B cell (primary cell): ENCODE results near the gene SYT6. TPM values are rescaled to one million over a fixed set of nuclear protein-coding genes. Genes with fewer than 3 reads are reported as not detected.

Experiments used
- ATAC-seq: fragments of 200-7000 bp; cut with Tn5 transposase; one replicate; pipeline ENCODE4 v1.10.0; 2021; ENCODE audit warnings: low read depth, mild to moderate bottlenecking, moderate number of reproducible peaks, moderate library complexity
- CTCF ChIA-PET: fragments of 350-600 bp; sonication (Branson Sonifier 250); formaldehyde crosslinking; loops from one replicate; lab custom pipeline; 2021; ENCODE audit warnings: antibody characterized with exemption, inconsistent platforms; lab: Charles Lee
- POLR2A ChIA-PET: fragments of 350-600 bp; sonication (Branson Sonifier 250); formaldehyde crosslinking; loops from one replicate; lab custom pipeline; 2021; ENCODE audit warnings: antibody characterized with exemption; lab: Charles Lee
- DNase-seq: peaks from one replicate; pipeline ENCODE4 v3.0.0; 2013
- H2AFZ ChIP-seq: 2 replicates; pipeline ENCODE4 v1.6.1; 2012; ENCODE audit warnings: mild to moderate bottlenecking, low read depth, low read length; ENCODE audit not compliant: insufficient read depth, poor library complexity, severe bottlenecking
- H3K27ac ChIP-seq, 2 donors: 1 replicate in 1 of 2; 2 replicates in 1 of 2; pipeline ENCODE4 v1.5.1; 2012 to 2013; ENCODE audit warnings: low read length in 2 of 2, mild to moderate bottlenecking in 2 of 2, moderate library complexity in 1 of 2
- H3K27me3 ChIP-seq, 4 experiments: fragments of 200-600 bp in 1 of 4; sonication (generic) in 1 of 4; replicated peaks in 1 of 4; 1 replicate in 2 of 4; 2 replicates in 2 of 4; pipeline versions ENCODE4 v1.6.1 to v1.7.0; 2013 to 2016; ENCODE audit warnings: low read length in 3 of 4, mild to moderate bottlenecking in 2 of 4, mixed read lengths in 1 of 4, moderate library complexity in 1 of 4; ENCODE audit not compliant: insufficient read depth in 4 of 4, control insufficient read depth in 3 of 4; ENCODE audit errors: control extremely low read depth in 1 of 4
- H3K36me3 ChIP-seq, 2 experiments: replicated peaks in 1 of 2; 1 replicate in 1 of 2; 2 replicates in 1 of 2; pipeline versions ENCODE4 v1.6.1 to v1.7.1; 2013; ENCODE audit warnings: low read length in 1 of 2; ENCODE audit not compliant: insufficient read depth in 2 of 2, control insufficient read depth in 1 of 2; ENCODE audit errors: control extremely low read depth in 1 of 2, extremely low read depth in 1 of 2
- H3K4me1 ChIP-seq, 2 donors: fragments of 200-600 bp in 1 of 2; sonication (generic) in 1 of 2; 1 replicate in 1 of 2; 2 replicates in 1 of 2; pipeline versions ENCODE4 v1.5.1 to v1.6.1; 2013 to 2017; ENCODE audit warnings: low read length in 2 of 2; ENCODE audit not compliant: control insufficient read depth in 2 of 2, insufficient read depth in 2 of 2
- H3K4me2 ChIP-seq: replicated peaks from 2 replicates; pipeline ENCODE3; 2012; ENCODE audit warnings: mild to moderate bottlenecking, low read depth, low read length; ENCODE audit not compliant: poor library complexity, severe bottlenecking
- H3K4me3 ChIP-seq, 5 experiments: fragments of 200-600 bp in 1 of 5; sonication (generic) in 1 of 5; 1 replicate in 3 of 5; 2 replicates in 2 of 5; pipeline versions ENCODE4 v1.5.1 to v1.7.0; 2011 to 2016; ENCODE audit warnings: low read length in 4 of 5, mild to moderate bottlenecking in 4 of 5, low read depth in 2 of 5, control low read depth in 1 of 5, moderate library complexity in 1 of 5; ENCODE audit not compliant: insufficient read depth in 1 of 5; ENCODE audit errors: control extremely low read depth in 1 of 5, extremely low read depth in 1 of 5
- H3K79me2 ChIP-seq: fragments of 200-600 bp; sonication (generic); one replicate; pipeline ENCODE4 v1.6.0; 2016; ENCODE audit warnings: low read length; ENCODE audit not compliant: control insufficient read depth, insufficient read depth
- H3K9ac ChIP-seq: fragments of 200-600 bp; sonication (generic); 2 replicates; pipeline ENCODE4 v1.6.1; 2017; ENCODE audit warnings: mild to moderate bottlenecking, low read length, moderate library complexity
- H3K9me3 ChIP-seq, 3 donors: one replicate each; pipeline versions ENCODE4 v1.6.1 to v1.7.1; 2013; ENCODE audit warnings: low read length in 2 of 3; ENCODE audit not compliant: control insufficient read depth in 2 of 3, insufficient read depth in 1 of 3; ENCODE audit errors: control extremely low read depth in 1 of 3
- H4K20me1 ChIP-seq: 2 replicates; pipeline ENCODE4 v1.6.0; 2012; ENCODE audit warnings: mild to moderate bottlenecking, low read length; ENCODE audit not compliant: insufficient read depth, control insufficient read depth, poor library complexity, severe bottlenecking
- H3K27ac Mint-ChIP-seq: one replicate; pipeline ENCODE4 v1.8.0; 2021; ENCODE audit warnings: mixed read lengths
- H3K27me3 Mint-ChIP-seq: one replicate; pipeline ENCODE4 v1.8.0; 2021; ENCODE audit warnings: mixed read lengths
- H3K4me1 Mint-ChIP-seq: one replicate; pipeline ENCODE4 v1.8.0; 2021; ENCODE audit warnings: mixed read lengths
- H3K4me3 Mint-ChIP-seq: one replicate; pipeline ENCODE4 v1.8.0; 2021; ENCODE audit warnings: mixed read lengths
- H3K9me3 Mint-ChIP-seq: one replicate; pipeline ENCODE4 v1.8.0; 2022; ENCODE audit warnings: mixed read lengths; ENCODE audit not compliant: insufficient read depth
- CTCF ChIP-seq: fragments of 200-600 bp; IDR thresholded peaks from one replicate; pipeline ENCODE4 v1.8.0; 2022; ENCODE audit warnings: antibody characterized with exemption, mild to moderate bottlenecking
- EZH2 ChIP-seq: IDR thresholded peaks from 2 replicates; pipeline ENCODE4 v1.6.1; 2012; ENCODE audit warnings: borderline replicate concordance, low read depth, mild to moderate bottlenecking, moderate library complexity, low read length; ENCODE audit not compliant: insufficient read depth, poor library complexity, severe bottlenecking
- WGBS: methylation state at CpG from one replicate; pipeline ENCODE4 v1.1.5; 2013; ENCODE audit warnings: missing lambda C conversion rate; ENCODE audit not compliant: insufficient coverage; 5-methylcytosine and 5-hydroxymethylcytosine counted together
- intact Hi-C: fragments of 100-400 bp; cut with micrococcal nuclease; formaldehyde crosslinking; loops from one replicate; pipeline ENCODE4 v1.10.0; 2022
- polyA plus RNA-seq: library from polyadenylated mRNA; depleted of rRNA; stranded (reverse); fragments of >200 nt; gene quantifications from 2 replicates; pipeline ENCODE4 v1.2.3, GENCODE V29; 2012
- total RNA-seq, 2 donors: library from RNA; stranded (reverse); fragments of 120-200 nt in 1 of 2; gene quantifications; 1 replicate in 1 of 2; 2 replicates in 1 of 2; pipeline versions ENCODE4 v1.2.3 to v1.2.4, GENCODE V29; 2013 to 2022

Gene SYT6
- total and polyA plus RNA-seq, 2 donors (not counting 1 experiment from before 2014, with no cell fraction given): not detected

- POLR2A ChIA-PET: no interaction called here
These were observed 17.9 kb downstream of the SYT6 start for GRCh38 chr1:114135786-114136185.

GRCh38 chr1:114134518-114134917 lies 19.2 kb downstream of the SYT6 start:
- Histone ChIP-seq H4K20me1 (no peaks in the 10 kb centered on the region), H3K4me1 (no peaks in the 10 kb centered on the region), H3K4me2 (no peak overlapping the region), H3K27ac (no peak overlapping the region), H3K36me3 (no peaks in the 10 kb centered on the region), H3K79me2 (no peaks in the 10 kb centered on the region), H3K9me3 (peaks cover 0 to 1% (median 0%) of the 10 kb centered on the region in 3 donors), H3K27me3 (no peaks in the 10 kb centered on the region), H3K9ac (no peak overlapping the region), H2AFZ (no peak overlapping the region), H3K4me3 (no peak overlapping the region)
- peaks cover 22% of the 10 kb centered on the region for H3K27me3 Mint-ChIP-seq
- intact Hi-C loops: no loop called here
- H3K4me1 Mint-ChIP-seq: no peaks in the 10 kb centered on the region
- H3K27ac Mint-ChIP-seq: no peak overlapping the region
- no peak for TF ChIP-seq EZH2
- CTCF ChIA-PET: no interaction called here
- POLR2A ChIA-PET: no interaction called here
- no peak overlapping the region for H3K4me3 Mint-ChIP-seq
- H3K9me3 Mint-ChIP-seq: no peaks in the 10 kb centered on the region
- DNase-seq (no peak), ATAC-seq (no peak)
- WGBS: 89% methylated on average over 4 of the region's 4 CpGs

More at GRCh38 chr1:114135786-114136185, 17.9 kb downstream of the SYT6 start:
- 94% methylated on average over 6 of the region's 7 CpGs for WGBS
- CTCF ChIA-PET: no interaction called here
- Histone ChIP-seq H3K4me1 (no peaks in the 10 kb centered on the region), H2AFZ (no peak overlapping the region), H3K36me3 (no peaks in the 10 kb centered on the region), H3K27me3 (no peaks in the 10 kb centered on the region), H3K9me3 (peaks cover 0 to 2% (median 0%) of the 10 kb centered on the region in 3 donors), H4K20me1 (no peaks in the 10 kb centered on the region), H3K4me2 (no peak overlapping the region), H3K79me2 (no peaks in the 10 kb centered on the region), H3K27ac (no peak overlapping the region), H3K4me3 (no peak overlapping the region), H3K9ac (no peak overlapping the region)
- Mint-ChIP-seq H3K4me3 (no peak overlapping the region), H3K27me3 (peaks cover 15% of the 10 kb centered on the region), H3K9me3 (no peaks in the 10 kb centered on the region), H3K27ac (no peak overlapping the region), H3K4me1 (no peaks in the 10 kb centered on the region)
- no peak for DNase-seq
- ATAC-seq: no peak
- TF ChIP-seq CTCF: no peak
- TF ChIP-seq EZH2: no peak
- intact Hi-C loops: no loop called here
